Upper lobe of left lung (tissue), 4 donors: ENCODE measurements around the gene POLA1.

Experiments used
- POLR2AphosphoS5 ChIP-seq, 2 donors: sonication (generic); formaldehyde crosslinking; IDR thresholded peaks; one replicate each; pipeline ENCODE4 v1.5.1; 2017; ENCODE audit warnings: antibody characterized with exemption in 2 of 2
- TF ChIP-seq, protein P1 (sequence below), 6 experiments: fragments of 450-650 bp in 4 of 6; fragments of 200-600 bp in 2 of 6; sonication (generic) in 2 of 6; IDR thresholded peaks; one replicate each; pipeline ENCODE4 v1.5.1; 2016 to 2019; ENCODE audit warnings: antibody characterized with exemption in 6 of 6

DNA sequence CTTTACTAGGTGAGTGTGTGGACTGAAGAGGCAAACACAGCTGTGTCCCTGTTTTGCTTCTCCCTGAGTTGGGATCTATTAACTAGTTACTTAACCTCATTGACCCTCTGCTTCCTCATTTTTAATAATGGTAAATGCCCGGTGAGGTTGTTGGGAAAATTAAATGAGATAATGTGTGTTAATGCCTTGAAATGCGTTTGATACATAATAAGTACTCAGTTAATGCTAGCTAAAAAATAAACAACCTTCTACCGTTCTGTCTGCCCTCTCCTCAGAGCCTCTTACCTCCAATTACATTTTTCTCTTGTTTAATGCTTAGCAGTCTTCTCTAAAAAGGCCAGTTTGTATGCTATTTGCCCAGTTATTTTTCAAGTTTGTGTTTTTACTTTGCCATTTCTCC is 70.3 kb downstream of the POLA1 start:
- TF ChIP-seq, protein P1, sequence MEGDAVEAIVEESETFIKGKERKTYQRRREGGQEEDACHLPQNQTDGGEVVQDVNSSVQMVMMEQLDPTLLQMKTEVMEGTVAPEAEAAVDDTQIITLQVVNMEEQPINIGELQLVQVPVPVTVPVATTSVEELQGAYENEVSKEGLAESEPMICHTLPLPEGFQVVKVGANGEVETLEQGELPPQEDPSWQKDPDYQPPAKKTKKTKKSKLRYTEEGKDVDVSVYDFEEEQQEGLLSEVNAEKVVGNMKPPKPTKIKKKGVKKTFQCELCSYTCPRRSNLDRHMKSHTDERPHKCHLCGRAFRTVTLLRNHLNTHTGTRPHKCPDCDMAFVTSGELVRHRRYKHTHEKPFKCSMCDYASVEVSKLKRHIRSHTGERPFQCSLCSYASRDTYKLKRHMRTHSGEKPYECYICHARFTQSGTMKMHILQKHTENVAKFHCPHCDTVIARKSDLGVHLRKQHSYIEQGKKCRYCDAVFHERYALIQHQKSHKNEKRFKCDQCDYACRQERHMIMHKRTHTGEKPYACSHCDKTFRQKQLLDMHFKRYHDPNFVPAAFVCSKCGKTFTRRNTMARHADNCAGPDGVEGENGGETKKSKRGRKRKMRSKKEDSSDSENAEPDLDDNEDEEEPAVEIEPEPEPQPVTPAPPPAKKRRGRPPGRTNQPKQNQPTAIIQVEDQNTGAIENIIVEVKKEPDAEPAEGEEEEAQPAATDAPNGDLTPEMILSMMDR (IDR thresholded peaks at IDR 0.05): no peak
- TF ChIP-seq POLR2AphosphoS5 (IDR thresholded peaks at IDR 0.05): no peak
